ENCODE results near the gene LOXL4. TPM values are rescaled to one million over a fixed set of nuclear protein-coding genes. Genes with fewer than 3 reads are reported as not detected.

Gene LOXL4
- total RNA-seq, 2 experiments from 2014 or later = not detected

GRCh38 chr10:98293550-98294269 lies 25.7 kb upstream of the LOXL4 start:
- ATAC-seq = no peak
- POLR2A ChIA-PET = no interaction called here
- no peaks in the 10 kb centered on the region for H3K36me3 Mint-ChIP-seq (ENCODE audit: low read depth)
- intact Hi-C loops (cut with DNase I, micrococcal nuclease) = no loop called here
- no peaks in the 10 kb centered on the region for H3K4me1 Mint-ChIP-seq
- CTCF ChIA-PET = interaction anchor here (0.6 to 1.3 kb wide), 3 partner anchors 21 to 266 kb away, joined by 3 to 4 read pairs (median 4); no protein-coding TSS in a partner anchor
- H3K9me3 Mint-ChIP-seq (ENCODE audit: low read depth) = no peaks in the 10 kb centered on the region
- H3K27ac Mint-ChIP-seq = no peak overlapping the region
- no peak overlapping the region for H3K4me3 Mint-ChIP-seq
- peaks cover 8% of the 10 kb centered on the region for H3K27me3 Mint-ChIP-seq
- DNase-seq = no peak

GRCh38 chr10:98292971-98293370 lies 25.0 kb upstream of the LOXL4 start:
- H3K4me3 Mint-ChIP-seq = no peak overlapping the region
- H3K9me3 Mint-ChIP-seq (ENCODE audit: low read depth) = no peaks in the 10 kb centered on the region
- H3K27me3 Mint-ChIP-seq = peaks cover 11% of the 10 kb centered on the region
- H3K36me3 Mint-ChIP-seq (ENCODE audit: low read depth) = no peaks in the 10 kb centered on the region
- intact Hi-C loops (cut with DNase I, micrococcal nuclease) = no loop called here
- POLR2A ChIA-PET = no interaction called here
- ATAC-seq = no peak
- CTCF ChIA-PET = interaction anchor here (1.0 to 1.3 kb wide), 2 partner anchors 20 to 67 kb away, joined by 3 to 4 read pairs; no protein-coding TSS in a partner anchor
- H3K4me1 Mint-ChIP-seq = no peaks in the 10 kb centered on the region
- H3K27ac Mint-ChIP-seq = no peak overlapping the region
- DNase-seq = no peak

GRCh38 chr10:98289802-98290209 lies 21.8 kb upstream of the LOXL4 start:
- no peak for DNase-seq
- intact Hi-C loops (cut with DNase I, micrococcal nuclease) = no loop called here
- ChIA-PET POLR2A (no interaction called here), CTCF (interaction anchor here (1.1 kb wide), 1 partner anchor 20 kb away, joined by 3 read pairs; no protein-coding TSS in a partner anchor)
- no peaks in the 10 kb centered on the region for H3K4me1 Mint-ChIP-seq
- no peak for ATAC-seq
- H3K27me3 Mint-ChIP-seq = peaks cover 13% of the 10 kb centered on the region
- H3K4me3 Mint-ChIP-seq = no peak overlapping the region
- no peaks in the 10 kb centered on the region for H3K9me3 Mint-ChIP-seq (ENCODE audit: low read depth)
- no peak overlapping the region for H3K27ac Mint-ChIP-seq
- no peaks in the 10 kb centered on the region for H3K36me3 Mint-ChIP-seq (ENCODE audit: low read depth)

- DNase-seq (no peak), ATAC-seq (no peak)
- H3K36me3 Mint-ChIP-seq (ENCODE audit: low read depth) = no peaks in the 10 kb centered on the region
- POLR2A ChIA-PET = no interaction called here
- no peaks in the 10 kb centered on the region for H3K9me3 Mint-ChIP-seq (ENCODE audit: low read depth)
- no peak overlapping the region for H3K27ac Mint-ChIP-seq
- H3K27me3 Mint-ChIP-seq = peaks cover 12% of the 10 kb centered on the region
- no peak overlapping the region for H3K4me3 Mint-ChIP-seq
- intact Hi-C loops (cut with DNase I, micrococcal nuclease) = no loop called here
- CTCF ChIA-PET = interaction anchor here (0.8 kb wide), 1 partner anchor 202 kb away, joined by 3 read pairs; no protein-coding TSS in a partner anchor
- no peaks in the 10 kb centered on the region for H3K4me1 Mint-ChIP-seq
These were observed 19.3 kb upstream of the LOXL4 start for GRCh38 chr10:98287321-98287720.

GRCh38 chr10:98286419-98286818 lies 18.4 kb upstream of the LOXL4 start:
- Mint-ChIP-seq H3K4me3 (no peak overlapping the region), H3K27ac (no peak overlapping the region), H3K27me3 (peaks cover 10% of the 10 kb centered on the region), H3K4me1 (no peaks in the 10 kb centered on the region), H3K36me3 (ENCODE audit: low read depth) (no peaks in the 10 kb centered on the region), H3K9me3 (ENCODE audit: low read depth) (peaks cover under 1% of the 10 kb centered on the region)
- intact Hi-C loops (cut with DNase I, micrococcal nuclease) = no loop called here
- no peak for ATAC-seq
- DNase-seq = no peak
- ChIA-PET CTCF (interaction anchor here (1.2 kb wide), 1 partner anchor 116 kb away, joined by 3 read pairs; no protein-coding TSS in a partner anchor), POLR2A (no interaction called here)

- Mint-ChIP-seq H3K27ac (no peak overlapping the region), H3K9me3 (ENCODE audit: low read depth) (peaks cover 6% of the 10 kb centered on the region), H3K36me3 (ENCODE audit: low read depth) (no peaks in the 10 kb centered on the region), H3K27me3 (peaks cover 10% of the 10 kb centered on the region), H3K4me1 (no peaks in the 10 kb centered on the region), H3K4me3 (no peak overlapping the region)
- no peak for ATAC-seq
- ChIA-PET CTCF (interaction anchor here (1.2 kb wide), 1 partner anchor 115 kb away, joined by 3 read pairs; no protein-coding TSS in a partner anchor), POLR2A (no interaction called here)
- intact Hi-C loops (cut with DNase I, micrococcal nuclease) = no loop called here
- DNase-seq = no peak
These were observed 17.4 kb upstream of the LOXL4 start for GRCh38 chr10:98285416-98285815.

GRCh38 chr10:98276311-98276710 lies 8.3 kb upstream of the LOXL4 start:
- no peak for ATAC-seq
- ChIA-PET POLR2A (no interaction called here), CTCF (no interaction called here)
- Mint-ChIP-seq H3K27me3 (peaks cover 19% of the 10 kb centered on the region), H3K36me3 (ENCODE audit: low read depth) (no peaks in the 10 kb centered on the region), H3K27ac (no peak overlapping the region), H3K4me3 (no peak overlapping the region), H3K9me3 (ENCODE audit: low read depth) (peaks cover 4% of the 10 kb centered on the region), H3K4me1 (no peaks in the 10 kb centered on the region)
- intact Hi-C loops (cut with DNase I, micrococcal nuclease) = no loop called here
- DNase-seq = no peak

GRCh38 chr10:98274562-98274961 lies 6.6 kb upstream of the LOXL4 start:
- intact Hi-C loops (cut with DNase I, micrococcal nuclease) = no loop called here
- ATAC-seq (no peak), DNase-seq (no peak)
- CTCF ChIA-PET = no interaction called here
- H3K4me1 Mint-ChIP-seq = no peaks in the 10 kb centered on the region
- H3K27me3 Mint-ChIP-seq = peaks cover 29% of the 10 kb centered on the region
- POLR2A ChIA-PET = no interaction called here
- no peaks in the 10 kb centered on the region for H3K9me3 Mint-ChIP-seq (ENCODE audit: low read depth)
- no peak overlapping the region for H3K4me3 Mint-ChIP-seq
- H3K27ac Mint-ChIP-seq = no peak overlapping the region
- no peaks in the 10 kb centered on the region for H3K36me3 Mint-ChIP-seq (ENCODE audit: low read depth)

GRCh38 chr10:98273057-98273850 lies 5.3 kb upstream of the LOXL4 start:
- Mint-ChIP-seq H3K4me1 (peaks cover 2% of the 10 kb centered on the region), H3K27me3 (peaks cover 34% of the 10 kb centered on the region), H3K27ac (no peak overlapping the region), H3K9me3 (ENCODE audit: low read depth) (no peaks in the 10 kb centered on the region), H3K36me3 (ENCODE audit: low read depth) (no peaks in the 10 kb centered on the region), H3K4me3 (no peak overlapping the region)
- DNase-seq (no peak), ATAC-seq (no peak)
- POLR2A ChIA-PET = no interaction called here
- CTCF ChIA-PET = interaction anchor here (1.4 kb wide), 1 partner anchor 20 kb away, joined by 4 read pairs; no protein-coding TSS in a partner anchor
- intact Hi-C loops (cut with DNase I, micrococcal nuclease) = no loop called here

GRCh38 chr10:98272656-98273055 lies 4.7 kb upstream of the LOXL4 start:
- no peaks in the 10 kb centered on the region for H3K36me3 Mint-ChIP-seq (ENCODE audit: low read depth)
- no peak for DNase-seq
- intact Hi-C loops (cut with DNase I, micrococcal nuclease) = no loop called here
- ATAC-seq = no peak
- peaks cover 36% of the 10 kb centered on the region for H3K27me3 Mint-ChIP-seq
- H3K4me1 Mint-ChIP-seq = peaks cover 2% of the 10 kb centered on the region
- H3K27ac Mint-ChIP-seq = no peak overlapping the region
- POLR2A ChIA-PET = no interaction called here
- H3K9me3 Mint-ChIP-seq (ENCODE audit: low read depth) = no peaks in the 10 kb centered on the region
- no peak overlapping the region for H3K4me3 Mint-ChIP-seq
- CTCF ChIA-PET = interaction anchor here (1.4 kb wide), 1 partner anchor 21 kb away, joined by 4 read pairs; no protein-coding TSS in a partner anchor

GRCh38 chr10:98272245-98272644 lies 4.3 kb upstream of the LOXL4 start:
- Mint-ChIP-seq H3K4me3 (no peak overlapping the region), H3K27ac (no peak overlapping the region), H3K9me3 (ENCODE audit: low read depth) (no peaks in the 10 kb centered on the region), H3K4me1 (peaks cover 2% of the 10 kb centered on the region), H3K36me3 (ENCODE audit: low read depth) (no peaks in the 10 kb centered on the region), H3K27me3 (peaks cover 40% of the 10 kb centered on the region)
- DNase-seq (no peak), ATAC-seq (no peak)
- intact Hi-C loops (cut with DNase I, micrococcal nuclease) = no loop called here
- POLR2A ChIA-PET = no interaction called here
- CTCF ChIA-PET = interaction anchor here (1.4 kb wide), 1 partner anchor 21 kb away, joined by 4 read pairs; no protein-coding TSS in a partner anchor

- intact Hi-C loops (cut with DNase I, micrococcal nuclease) = no loop called here
- Mint-ChIP-seq H3K27me3 (peaks cover 50% of the 10 kb centered on the region), H3K4me3 (no peak overlapping the region), H3K9me3 (ENCODE audit: low read depth) (no peaks in the 10 kb centered on the region), H3K27ac (no peak overlapping the region), H3K4me1 (peaks cover 2% of the 10 kb centered on the region), H3K36me3 (ENCODE audit: low read depth) (no peaks in the 10 kb centered on the region)
- ChIA-PET CTCF (interaction anchor here (0.9 kb wide), 1 partner anchor 95 kb away, joined by 3 read pairs; no protein-coding TSS in a partner anchor), POLR2A (no interaction called here)
- ATAC-seq = no peak
- no peak for DNase-seq
These were observed 2.8 kb upstream of the LOXL4 start for GRCh38 chr10:98270786-98271185.

All from activated CD4-positive, alpha-beta T cell treated with anti-CD3 and anti-CD28 coated beads for 36 hours (primary cell).